ENCODE results near the gene EHBP1. TPM values are rescaled to one million over a fixed set of nuclear protein-coding genes. Genes with fewer than 3 reads are reported as not detected.

EHBP1 gene
- polyA plus RNA-seq, 3 donors: 4.2 to 6.1 (median 6.0) TPM

- Histone ChIP-seq H3K27ac (ENCODE audit: low read depth in 1 of 2, low read length in 2 of 2) (no peak overlapping the region), H3K4me2 (replicated peaks; ENCODE audit: extremely low read depth, low read length, poor library complexity, severe bottlenecking) (no peak overlapping the region), H3K4me1 (ENCODE audit: control insufficient read depth in 1 of 2, insufficient read depth in 2 of 2, low read length in 2 of 2) (no peaks in the 10 kb centered on the region), H3K4me3 (replicated peaks in 1 of 3; ENCODE audit: low read depth in 2 of 3, low read length in 3 of 3) (no peak overlapping the region), H3K27me3 (ENCODE audit: control insufficient read depth in 2 of 2, insufficient read depth in 2 of 2, low read length in 2 of 2) (no peaks in the 10 kb centered on the region), H3K79me2 (ENCODE audit: insufficient read depth, low read length) (peaks cover 3% of the 10 kb centered on the region), H3K9ac (ENCODE audit: insufficient read depth, low read length, poor library complexity, severe bottlenecking) (no peak overlapping the region), H3K36me3 (replicated peaks in 1 of 2; ENCODE audit: control insufficient read depth in 1 of 2, insufficient read depth in 2 of 2, low read length in 2 of 2) (no peaks in the 10 kb centered on the region), H2AFZ (ENCODE audit: insufficient read depth, low read depth, low read length, poor library complexity, severe bottlenecking) (no peak overlapping the region), H4K20me1 (ENCODE audit: insufficient read depth, low read length) (no peaks in the 10 kb centered on the region), H3K9me3 (replicated peaks in 1 of 2; ENCODE audit: control insufficient read depth in 1 of 2, insufficient read depth in 1 of 2, low read length in 2 of 2) (peaks cover 0 to 7% of the 10 kb centered on the region in 2 donors)
- 83% methylated on average over 1 of the region's 1 CpG for WGBS (ENCODE audit: insufficient coverage)
- no peak overlapping the region for H3K27ac Mint-ChIP-seq
- intact Hi-C loops (cut with micrococcal nuclease): no loop called here
- DNase-seq: no peak
- H3K9me3 Mint-ChIP-seq: peaks cover 9 to 17% (median 14%) of the 10 kb centered on the region in 7 donors
- no peaks in the 10 kb centered on the region for H3K27me3 Mint-ChIP-seq (ENCODE audit: low read depth in 3 of 3)
- no peak overlapping the region for H3K4me3 Mint-ChIP-seq
- no peak for TF ChIP-seq CTCF (IDR thresholded peaks at IDR 0.05)
- H3K36me3 Mint-ChIP-seq: peaks cover 6 to 11% of the 10 kb centered on the region in 2 donors
- peaks cover 3% of the 10 kb centered on the region for H3K4me1 Mint-ChIP-seq
Measured at GRCh38 chr2:62733546-62733945, 28.0 kb downstream of the EHBP1 start.

- no peak overlapping the region for H3K27ac Mint-ChIP-seq
- H3K4me1 Mint-ChIP-seq: peaks cover 8% of the 10 kb centered on the region
- H3K9me3 Mint-ChIP-seq: peaks cover 2 to 5% (median 4%) of the 10 kb centered on the region in 7 donors
- H4K20me1 ChIP-seq (ENCODE audit: insufficient read depth, low read length): no peaks in the 10 kb centered on the region
- no peaks in the 10 kb centered on the region for H3K4me1 ChIP-seq (ENCODE audit: control insufficient read depth in 1 of 2, insufficient read depth in 2 of 2, low read length in 2 of 2)
- no peaks in the 10 kb centered on the region for H3K36me3 ChIP-seq (replicated peaks in 1 of 2; ENCODE audit: control insufficient read depth in 1 of 2, insufficient read depth in 2 of 2, low read length in 2 of 2)
- no peak overlapping the region for H3K4me2 ChIP-seq (replicated peaks; ENCODE audit: extremely low read depth, low read length, poor library complexity, severe bottlenecking)
- peaks cover 3% of the 10 kb centered on the region for H3K79me2 ChIP-seq (ENCODE audit: insufficient read depth, low read length)
- H3K27me3 ChIP-seq (ENCODE audit: control insufficient read depth in 2 of 2, insufficient read depth in 2 of 2, low read length in 2 of 2): no peaks in the 10 kb centered on the region
- intact Hi-C loops (cut with micrococcal nuclease): no loop called here
- TF ChIP-seq CTCF (IDR thresholded peaks at IDR 0.05): no peak
- H3K27ac ChIP-seq (ENCODE audit: low read depth in 1 of 2, low read length in 2 of 2): no peak overlapping the region
- H3K27me3 Mint-ChIP-seq (ENCODE audit: low read depth in 3 of 3): no peaks in the 10 kb centered on the region
- no peak overlapping the region for H3K9ac ChIP-seq (ENCODE audit: insufficient read depth, low read length, poor library complexity, severe bottlenecking)
- H3K4me3 ChIP-seq (replicated peaks in 1 of 3; ENCODE audit: low read depth in 2 of 3, low read length in 3 of 3): no peak overlapping the region
- WGBS (ENCODE audit: insufficient coverage): 90% methylated on average over 2 of the region's 6 CpGs
- no peak overlapping the region for H3K4me3 Mint-ChIP-seq
- peaks cover 2 to 6% of the 10 kb centered on the region in 2 donors for H3K36me3 Mint-ChIP-seq
- no peak for DNase-seq
- H2AFZ ChIP-seq (ENCODE audit: insufficient read depth, low read depth, low read length, poor library complexity, severe bottlenecking): no peak overlapping the region
- H3K9me3 ChIP-seq (replicated peaks in 1 of 2; ENCODE audit: control insufficient read depth in 1 of 2, insufficient read depth in 1 of 2, low read length in 2 of 2): no peaks in the 10 kb centered on the region
Measured at GRCh38 chr2:62736899-62737559, 31.5 kb downstream of the EHBP1 start.

Data from CD14-positive monocyte (primary cell).